HG03354 (cell line): ENCODE data around the gene MMP28.

ENCODE experiments used
- ATAC-seq: cut with Tn5 transposase; IDR thresholded peaks from one replicate; pipeline ENCODE4 v1.9.1; 2021; ENCODE audit warnings: mild to moderate bottlenecking; ENCODE audit not compliant: unreplicated experiment, poor library complexity, severe bottlenecking

MMP28 gene

GRCh38 chr17:35801583-35802224 lies 6.3 kb upstream of the MMP28 start:
- no peak for ATAC-seq

- no peak for ATAC-seq
Observed at GRCh38 chr17:35799942-35800341, 4.5 kb upstream of the MMP28 start.

GRCh38 chr17:35797918-35798317 lies 2.5 kb upstream of the MMP28 start:
- no peak for ATAC-seq

- ATAC-seq, result no peak
Observed at GRCh38 chr17:35797370-35797769, 1.9 kb upstream of the MMP28 start.

- no peak for ATAC-seq
Observed at GRCh38 chr17:35796942-35797341, 1.5 kb upstream of the MMP28 start.

- ATAC-seq, result no peak
Observed at GRCh38 chr17:35795871-35796265, 427 bp upstream of the MMP28 start.

- no peak for ATAC-seq
Observed at GRCh38 chr17:35793257-35793656, 2.2 kb downstream of the MMP28 start.

GRCh38 chr17:35791681-35792350 lies 3.6 kb downstream of the MMP28 start:
- no peak for ATAC-seq

GRCh38 chr17:35790841-35791240 lies 4.6 kb downstream of the MMP28 start:
- ATAC-seq, result no peak

- no peak for ATAC-seq
Observed at GRCh38 chr17:35788477-35789368, 6.7 kb downstream of the MMP28 start.

GRCh38 chr17:35786941-35787432 lies 8.5 kb downstream of the MMP28 start:
- ATAC-seq, result no peak

- no peak for ATAC-seq
Observed at GRCh38 chr17:35784895-35785294, 10.5 kb downstream of the MMP28 start.

- no peak for ATAC-seq
Observed at GRCh38 chr17:35780950-35781349, 14.5 kb downstream of the MMP28 start.

- ATAC-seq, result no peak
Observed at GRCh38 chr17:35778641-35779196, 16.7 kb downstream of the MMP28 start.

GRCh38 chr17:35775583-35775982 lies 19.9 kb downstream of the MMP28 start:
- ATAC-seq, result no peak

GRCh38 chr17:35775039-35775438 lies 20.4 kb downstream of the MMP28 start:
- no peak for ATAC-seq

GRCh38 chr17:35774499-35774898 lies 20.9 kb downstream of the MMP28 start:
- no peak for ATAC-seq

- no peak for ATAC-seq
Observed at GRCh38 chr17:35773679-35774425, 21.6 kb downstream of the MMP28 start.

- ATAC-seq, result no peak
Observed at GRCh38 chr17:35773129-35773528, 22.3 kb downstream of the MMP28 start.
